Prostate gland (tissue), 2 donors: ENCODE measurements around the gene LMO2.

Experiments
- CTCF ChIP-seq, 4 experiments: fragments of 200-600 bp in 2 of 4; fragments of 450-650 bp in 2 of 4; sonication (generic) in 2 of 4; IDR thresholded peaks; 1 replicate in 3 of 4; 2 replicates in 1 of 4; pipeline ENCODE4 v1.5.1; 2016 to 2019; ENCODE audit warnings: antibody characterized with exemption in 4 of 4, mild to moderate bottlenecking in 2 of 4, moderate library complexity in 2 of 4
- POLR2A ChIP-seq: fragments of 450-650 bp; IDR thresholded peaks from one replicate; pipeline ENCODE4 v1.6.1; 2016; ENCODE audit warnings: antibody characterized with exemption, mild to moderate bottlenecking
- POLR2AphosphoS5 ChIP-seq: sonication (generic); formaldehyde crosslinking; IDR thresholded peaks from one replicate; pipeline ENCODE4 v1.6.1; 2017; ENCODE audit warnings: antibody characterized with exemption

DNA sequence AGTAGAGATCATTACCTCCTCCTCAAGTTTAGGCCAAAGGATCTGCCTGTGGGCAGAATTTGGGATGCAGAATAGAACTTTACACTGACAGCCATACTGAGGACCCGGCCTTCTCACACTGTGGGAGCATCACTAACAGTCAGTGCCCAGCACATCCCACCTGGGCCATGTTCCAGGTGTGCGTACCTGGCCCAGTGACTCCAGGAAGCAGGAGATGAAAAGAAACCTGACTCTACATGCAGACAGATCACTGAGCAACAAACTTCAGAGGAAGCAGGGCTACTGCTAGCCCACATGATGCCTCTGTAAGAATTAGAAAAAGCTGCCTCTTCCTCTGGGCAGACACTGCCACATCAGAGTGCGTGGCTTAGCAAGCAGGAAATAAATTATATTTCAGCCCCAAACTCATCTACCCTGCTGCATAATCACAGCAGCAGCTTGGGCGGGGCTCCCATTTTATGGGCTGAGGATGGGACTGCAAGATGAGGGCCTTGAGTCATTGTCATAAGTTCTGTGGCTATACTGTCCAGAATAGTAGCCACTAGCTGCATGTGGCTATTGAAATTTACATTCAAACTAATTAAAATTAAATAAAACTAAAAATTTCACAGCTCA lies 6.0 kb upstream of the LMO2 start:
- no peak for TF ChIP-seq CTCF (IDR thresholded peaks at IDR 0.05)
- TF ChIP-seq POLR2AphosphoS5: no peak
- no peak for TF ChIP-seq POLR2A
